Gastrocnemius medialis (tissue), 4 donors: ENCODE measurements around the gene GRID2. TPM values are rescaled to one million over a fixed set of nuclear protein-coding genes. Genes with fewer than 3 reads are reported as not detected.

Experiments
- ATAC-seq, 2 donors: fragments of 150-250 bp; one replicate each; pipeline ENCODE4 v1.9.1; 2016
- DNase-seq, 2 donors: peaks; one replicate each; pipeline ENCODE4 v3.0.0-alpha.2; 2019
- H3K27ac ChIP-seq, 4 donors: fragments of 200-600 bp; sonication (generic); 1 replicate in 1 of 4; 2 replicates in 3 of 4; pipeline ENCODE4 v1.5.1; 2016 to 2018; ENCODE audit warnings: mild to moderate bottlenecking in 2 of 4, moderate library complexity in 1 of 4
- H3K27me3 ChIP-seq, 3 donors: fragments of 200-600 bp; sonication (generic) in 2 of 3; 1 replicate in 1 of 3; 2 replicates in 2 of 3; pipeline versions ENCODE4 v1.5.1 to v1.6.0; 2016 to 2019; ENCODE audit warnings: mild to moderate bottlenecking in 1 of 3, moderate library complexity in 1 of 3
- H3K36me3 ChIP-seq, 2 donors: fragments of 200-600 bp; sonication (generic) in 1 of 2; one replicate each; pipeline ENCODE4 v1.5.1; 2017 to 2018
- H3K4me1 ChIP-seq, 2 donors: fragments of 200-600 bp; sonication (generic) in 1 of 2; one replicate each; pipeline ENCODE4 v1.5.1; 2016 to 2017; ENCODE audit warnings: mild to moderate bottlenecking in 2 of 2
- H3K4me3 ChIP-seq, 4 donors: fragments of 200-600 bp; sonication (generic) in 3 of 4; 1 replicate in 1 of 4; 2 replicates in 3 of 4; pipeline ENCODE4 v1.5.1; 2016 to 2019; ENCODE audit warnings: mild to moderate bottlenecking in 2 of 4
- H3K9me3 ChIP-seq, 3 donors: fragments of 200-600 bp; sonication (generic) in 2 of 3; 1 replicate in 1 of 3; 2 replicates in 2 of 3; pipeline ENCODE4 v1.5.1; 2016 to 2019
- CTCF ChIP-seq, 5 experiments: fragments of 450-650 bp in 3 of 5; fragments of 200-600 bp in 2 of 5; sonication (generic) in 2 of 5; IDR thresholded peaks in 4 of 5; conservative IDR thresholded peaks in 1 of 5; 1 replicate in 4 of 5; 2 replicates in 1 of 5; pipeline ENCODE4 v1.5.1; 2016 to 2019; ENCODE audit warnings: antibody characterized with exemption in 5 of 5, mild to moderate bottlenecking in 3 of 5, moderate library complexity in 3 of 5
- POLR2A ChIP-seq, 2 donors: fragments of 450-650 bp; IDR thresholded peaks; one replicate each; pipeline ENCODE4 v1.6.1; 2017; ENCODE audit warnings: antibody characterized with exemption in 2 of 2, mild to moderate bottlenecking in 2 of 2, moderate library complexity in 2 of 2
- in situ Hi-C, 4 donors: fragments of 200-750 bp; cut with MboI; loops; one replicate each; pipeline versions ENCODE4 v1.15.0 to v1.8.0; 2017; ENCODE audit warnings: low sequenced_read_pairs in 4 of 4
- intact Hi-C: fragments of 100-400 bp; cut with DNase I; formaldehyde crosslinking; loops from one replicate; pipeline ENCODE4 v1.15.1; 2023; ENCODE audit warnings: low total_unique reads
- total RNA-seq, 4 donors: library from RNA; depleted of rRNA; stranded (reverse); fragments of >200 nt; gene quantifications; one replicate each; pipeline versions ENCODE4 v1.1.0 to v1.2.3, GENCODE V29; 2016

The GRID2 gene
- total RNA-seq, 4 donors from 2014 or later = not detected

- H3K27me3 ChIP-seq = no peaks in the 10 kb centered on the region
- H3K36me3 ChIP-seq = no peaks in the 10 kb centered on the region
- intact Hi-C loops = no loop called here
- DNase-seq = no peak
- H3K9me3 ChIP-seq = no peaks in the 10 kb centered on the region
- TF ChIP-seq CTCF (IDR thresholded peaks at IDR 0.05 in 4 of 5, conservative IDR thresholded peaks at IDR 0.05 in 1 of 5) = no peak
- no peak for TF ChIP-seq POLR2A (IDR thresholded peaks at IDR 0.05)
- in situ Hi-C loops = no loop called here
- no peak overlapping the region for H3K27ac ChIP-seq
- no peak overlapping the region for H3K4me3 ChIP-seq
- ATAC-seq = no peak
- no peaks in the 10 kb centered on the region for H3K4me1 ChIP-seq
Observed at GRCh38 chr4:93384241-93384640, 1080.5 kb downstream of the GRID2 start.

DNA sequence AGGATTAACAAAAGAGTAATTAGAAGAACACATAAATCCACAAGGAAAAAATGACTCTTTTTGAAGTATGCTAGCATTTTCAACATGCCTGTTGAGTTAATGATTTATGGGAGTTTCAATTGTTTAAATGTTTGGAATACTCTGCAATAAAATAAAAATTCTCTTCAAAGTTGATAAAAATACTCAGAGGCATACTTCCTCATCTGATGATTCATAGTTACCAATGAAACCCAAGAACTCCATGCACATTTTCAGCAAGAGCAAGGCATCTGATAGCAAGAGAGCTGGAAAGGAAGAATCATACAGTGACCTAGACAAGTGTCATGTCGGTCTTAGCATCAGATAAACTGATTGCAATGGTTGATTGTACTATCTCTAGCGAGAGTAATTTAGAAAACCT is 1081.1 kb downstream of the GRID2 start:
- intact Hi-C loops (no loop called here), in situ Hi-C loops (no loop called here)
- Histone ChIP-seq H3K4me3 (no peak overlapping the region), H3K27me3 (no peaks in the 10 kb centered on the region), H3K36me3 (no peaks in the 10 kb centered on the region), H3K27ac (no peak overlapping the region), H3K4me1 (no peaks in the 10 kb centered on the region), H3K9me3 (no peaks in the 10 kb centered on the region)
- TF ChIP-seq CTCF (IDR thresholded peaks at IDR 0.05 in 4 of 5, conservative IDR thresholded peaks at IDR 0.05 in 1 of 5) (no peak), POLR2A (IDR thresholded peaks at IDR 0.05) (no peak)
- no peak for DNase-seq
- ATAC-seq = no peak

GRCh38 chr4:93394545-93395081 is 1090.8 kb downstream of the GRID2 start:
- no peaks in the 10 kb centered on the region for H3K4me1 ChIP-seq
- in situ Hi-C loops (no loop called here), intact Hi-C loops (no loop called here)
- H3K36me3 ChIP-seq = no peaks in the 10 kb centered on the region
- no peak for TF ChIP-seq POLR2A (IDR thresholded peaks at IDR 0.05)
- no peak for TF ChIP-seq CTCF (IDR thresholded peaks at IDR 0.05 in 4 of 5, conservative IDR thresholded peaks at IDR 0.05 in 1 of 5)
- H3K4me3 ChIP-seq = no peak overlapping the region
- H3K27ac ChIP-seq = no peak overlapping the region
- ATAC-seq (peak in 1 of 2 donors; percentile 52), DNase-seq (no peak)
- no peaks in the 10 kb centered on the region for H3K9me3 ChIP-seq
- H3K27me3 ChIP-seq = no peaks in the 10 kb centered on the region

GRCh38 chr4:93396272-93396671 is 1092.5 kb downstream of the GRID2 start:
- H3K4me3 ChIP-seq = no peak overlapping the region
- H3K27ac ChIP-seq = no peak overlapping the region
- in situ Hi-C loops = no loop called here
- ATAC-seq = no peak
- no peak for TF ChIP-seq POLR2A (IDR thresholded peaks at IDR 0.05)
- TF ChIP-seq CTCF (IDR thresholded peaks at IDR 0.05 in 4 of 5, conservative IDR thresholded peaks at IDR 0.05 in 1 of 5) = no peak
- DNase-seq = no peak
- H3K4me1 ChIP-seq = no peaks in the 10 kb centered on the region
- no peaks in the 10 kb centered on the region for H3K27me3 ChIP-seq
- H3K9me3 ChIP-seq = no peaks in the 10 kb centered on the region
- H3K36me3 ChIP-seq = no peaks in the 10 kb centered on the region
- intact Hi-C loops = no loop called here

- no peaks in the 10 kb centered on the region for H3K36me3 ChIP-seq
- intact Hi-C loops (no loop called here), in situ Hi-C loops (no loop called here)
- H3K9me3 ChIP-seq = no peaks in the 10 kb centered on the region
- H3K4me1 ChIP-seq = no peaks in the 10 kb centered on the region
- DNase-seq (no peak), ATAC-seq (no peak)
- no peak overlapping the region for H3K4me3 ChIP-seq
- TF ChIP-seq CTCF (IDR thresholded peaks at IDR 0.05 in 4 of 5, conservative IDR thresholded peaks at IDR 0.05 in 1 of 5) = no peak
- TF ChIP-seq POLR2A (IDR thresholded peaks at IDR 0.05) = no peak
- no peak overlapping the region for H3K27ac ChIP-seq
- H3K27me3 ChIP-seq = no peaks in the 10 kb centered on the region
Observed at GRCh38 chr4:93403571-93403970, 1099.8 kb downstream of the GRID2 start.
